GM12873 (cell line): Measurements from ENCODE around the gene CENPO.

Experiments
- CTCF ChIP-seq: IDR thresholded peaks from 2 replicates; pipeline ENCODE4 v1.5.1; 2012; ENCODE audit warnings: low read depth, mild to moderate bottlenecking, moderate library complexity, low read length, control low read depth; ENCODE audit not compliant: insufficient read depth; ENCODE audit errors: missing control alignments

Gene CENPO

GRCh38 chr2:24788816-24789215, 4.4 kb upstream of the CENPO start:
- no peak for TF ChIP-seq CTCF

- TF ChIP-seq CTCF, result no peak
Observed at GRCh38 chr2:24791452-24791851, 1.8 kb upstream of the CENPO start.

- TF ChIP-seq CTCF, result no peak
Observed at GRCh38 chr2:24792542-24792873, 717 bp upstream of the CENPO start.

- TF ChIP-seq CTCF, result no peak
Observed at GRCh38 chr2:24793761-24794435, 673 bp downstream of the CENPO start.

- TF ChIP-seq CTCF, result no peak
Observed at GRCh38 chr2:24797644-24798043, 4.4 kb downstream of the CENPO start.

- TF ChIP-seq CTCF, result no peak
Observed at GRCh38 chr2:24806661-24807036, 13.4 kb downstream of the CENPO start.

- no peak for TF ChIP-seq CTCF
Observed at GRCh38 chr2:24809316-24810007, 16.2 kb downstream of the CENPO start.
